Measurements from ENCODE around the gene SIPA1L3.

GRCh38 chr19:38055010-38055409, 148.0 kb downstream of the SIPA1L3 start:
- TF ChIP-seq CTCF (IDR thresholded peaks at IDR 0.05 in 4 of 5, conservative IDR thresholded peaks at IDR 0.05 in 1 of 5) (no peak), POLR2A (IDR thresholded peaks at IDR 0.05) (no peak)
